Stimulated activated naive B cell treated with anti-CD40 and anti-IgM and Interleukin-4, amounts not matched to agents 10 μg/mL and 1 μg/mL and 100 μg/mL, for 72 hours (primary cell): ENCODE data around the gene TMEM62.
"Not testable (repeated sequence)": the region's sequence is repeated elsewhere in the genome, so short reads cannot be mapped to it uniquely, and the experiment has no call there.

ENCODE experiments used
- ATAC-seq, 2 donors: fragments of 150-1000 bp; cut with Tn5 transposase; replicated peaks; 2 replicates each; pipeline ENCODE4 v1.10.0; 2021; ENCODE audit warnings: moderate library complexity in 1 of 2
- DNase-seq: peaks from one replicate; pipeline ENCODE4 v3.0.0; 2021
- H3K27ac Mint-ChIP-seq: one replicate; pipeline ENCODE4 v1.8.0; 2022; ENCODE audit warnings: mild to moderate bottlenecking, mixed read lengths
- H3K27me3 Mint-ChIP-seq, 2 donors: one replicate each; pipeline ENCODE4 v1.8.0; 2022; ENCODE audit warnings: mixed read lengths in 2 of 2
- H3K36me3 Mint-ChIP-seq, 2 donors: one replicate each; pipeline ENCODE4 v1.8.0; 2022; ENCODE audit warnings: mixed read lengths in 2 of 2, mild to moderate bottlenecking in 1 of 2
- H3K4me1 Mint-ChIP-seq, 2 donors: one replicate each; pipeline ENCODE4 v1.8.0; 2022; ENCODE audit warnings: mixed read lengths in 2 of 2, mild to moderate bottlenecking in 1 of 2
- H3K4me3 Mint-ChIP-seq, 2 donors: one replicate each; pipeline ENCODE4 v1.8.0; 2022; ENCODE audit warnings: mild to moderate bottlenecking in 2 of 2, mixed read lengths in 2 of 2, moderate library complexity in 1 of 2
- H3K9me3 Mint-ChIP-seq, 2 donors: one replicate each; pipeline ENCODE4 v1.8.0; 2022; ENCODE audit warnings: mixed read lengths in 2 of 2, mild to moderate bottlenecking in 1 of 2

Gene TMEM62

GRCh38 chr15:43177147-43177546 lies 43.8 kb downstream of the TMEM62 start:
- peak overlapping the region; percentile 42 for H3K27ac Mint-ChIP-seq
- peaks cover 28 to 39% of the 10 kb centered on the region in 2 donors for H3K36me3 Mint-ChIP-seq
- DNase-seq, ATAC-seq, H3K27me3 Mint-ChIP-seq, H3K4me3 Mint-ChIP-seq, H3K9me3 Mint-ChIP-seq, H3K4me1 Mint-ChIP-seq: not testable (repeated sequence)

- peaks cover 14 to 39% of the 10 kb centered on the region in 2 donors for H3K4me1 Mint-ChIP-seq
- no peaks in the 10 kb centered on the region for H3K9me3 Mint-ChIP-seq
- no peak for DNase-seq
- H3K4me3 Mint-ChIP-seq: no peak overlapping the region
- peak overlapping the region; percentile 71 for H3K27ac Mint-ChIP-seq
- no peak for ATAC-seq
- H3K27me3 Mint-ChIP-seq: no peaks in the 10 kb centered on the region
- peaks cover 15 to 20% of the 10 kb centered on the region in 2 donors for H3K36me3 Mint-ChIP-seq
These were observed 49.9 kb downstream of the TMEM62 start for GRCh38 chr15:43183270-43183669.

GRCh38 chr15:43184407-43185124 lies 51.2 kb downstream of the TMEM62 start:
- peaks cover 17 to 39% of the 10 kb centered on the region in 2 donors for H3K4me1 Mint-ChIP-seq

GRCh38 chr15:43185157-43186002 lies 52.0 kb downstream of the TMEM62 start, which contains the start of gene CCNDBP1:
Gene CCNDBP1 (plus strand): TSS chr15:43185403. CDS start chr15:43185499, 96 bp downstream.
- H3K4me1 Mint-ChIP-seq: peaks cover 18 to 39% of the 10 kb centered on the region in 2 donors
- ATAC-seq (peak; percentile 96 to 97), DNase-seq (peak; percentile 94)

More at GRCh38 chr15:43184407-43185124, 51.2 kb downstream of the TMEM62 start:
- H3K36me3 Mint-ChIP-seq: peaks cover 15 to 25% of the 10 kb centered on the region in 2 donors
- no peaks in the 10 kb centered on the region for H3K9me3 Mint-ChIP-seq
- peak overlapping the region; percentile 97 to 99 for H3K4me3 Mint-ChIP-seq
- H3K27ac Mint-ChIP-seq: peak overlapping the region; percentile 99
- no peaks in the 10 kb centered on the region for H3K27me3 Mint-ChIP-seq
- DNase-seq (no peak), ATAC-seq (no peak)

GRCh38 chr15:43186003-43186353 lies 52.6 kb downstream of the TMEM62 start:
- H3K27me3 Mint-ChIP-seq: no peaks in the 10 kb centered on the region
- DNase-seq (no peak), ATAC-seq (peak; percentile 41 to 44)
- H3K4me1 Mint-ChIP-seq: peaks cover 18 to 39% of the 10 kb centered on the region in 2 donors
- peaks cover 16 to 31% of the 10 kb centered on the region in 2 donors for H3K36me3 Mint-ChIP-seq
- H3K27ac Mint-ChIP-seq: peak overlapping the region; percentile 99
- peak overlapping the region; percentile 97 to 99 for H3K4me3 Mint-ChIP-seq
- H3K9me3 Mint-ChIP-seq: no peaks in the 10 kb centered on the region

More at GRCh38 chr15:43185157-43186002, 52.0 kb downstream of the TMEM62 start, which contains the start of gene CCNDBP1:
- Mint-ChIP-seq H3K36me3 (peaks cover 15 to 26% of the 10 kb centered on the region in 2 donors), H3K9me3 (no peaks in the 10 kb centered on the region), H3K27ac (peak within 1 kb of the TSS; percentile 99), H3K27me3 (no peaks in the 10 kb centered on the region), H3K4me3 (peak within 1 kb of the TSS; percentile 97 to 99)

GRCh38 chr15:43187544-43188155 lies 54.3 kb downstream of the TMEM62 start:
- Mint-ChIP-seq H3K4me3 (peak overlapping the region; percentile 17 to 47), H3K36me3 (peaks cover 23 to 34% of the 10 kb centered on the region in 2 donors)

GRCh38 chr15:43189296-43189695 lies 55.9 kb downstream of the TMEM62 start:
- peaks cover 20 to 29% of the 10 kb centered on the region in 2 donors for H3K36me3 Mint-ChIP-seq
- peaks cover 14 to 40% of the 10 kb centered on the region in 2 donors for H3K4me1 Mint-ChIP-seq
- H3K27ac Mint-ChIP-seq: no peak overlapping the region
- H3K27me3 Mint-ChIP-seq: no peaks in the 10 kb centered on the region
- DNase-seq (no peak), ATAC-seq (no peak)
- no peak overlapping the region for H3K4me3 Mint-ChIP-seq
- H3K9me3 Mint-ChIP-seq: no peaks in the 10 kb centered on the region

More at GRCh38 chr15:43187544-43188155, 54.3 kb downstream of the TMEM62 start:
- H3K9me3 Mint-ChIP-seq: no peaks in the 10 kb centered on the region
- peaks cover 19 to 48% of the 10 kb centered on the region in 2 donors for H3K4me1 Mint-ChIP-seq
- peak overlapping the region; percentile 47 for H3K27ac Mint-ChIP-seq
- H3K27me3 Mint-ChIP-seq: no peaks in the 10 kb centered on the region
- DNase-seq (no peak), ATAC-seq (no peak)

GRCh38 chr15:43190178-43190577 lies 56.8 kb downstream of the TMEM62 start:
- peaks cover 12 to 31% of the 10 kb centered on the region in 2 donors for H3K4me1 Mint-ChIP-seq
- no peaks in the 10 kb centered on the region for H3K9me3 Mint-ChIP-seq
- ATAC-seq (no peak), DNase-seq (no peak)
- peaks cover 14 to 33% of the 10 kb centered on the region in 2 donors for H3K36me3 Mint-ChIP-seq
- H3K4me3 Mint-ChIP-seq: no peak overlapping the region
- no peak overlapping the region for H3K27ac Mint-ChIP-seq
- no peaks in the 10 kb centered on the region for H3K27me3 Mint-ChIP-seq

- ATAC-seq (no peak), DNase-seq (no peak)
- Mint-ChIP-seq H3K4me3 (no peak overlapping the region), H3K27me3 (no peaks in the 10 kb centered on the region), H3K36me3 (peaks cover 35 to 53% of the 10 kb centered on the region in 2 donors), H3K27ac (no peak overlapping the region), H3K4me1 (peaks cover 17 to 19% of the 10 kb centered on the region in 2 donors), H3K9me3 (peaks cover 6 to 10% of the 10 kb centered on the region in 2 donors)
These were observed 60.3 kb downstream of the TMEM62 start for GRCh38 chr15:43193710-43194109.

GRCh38 chr15:43194795-43195194 lies 61.4 kb downstream of the TMEM62 start:
- Mint-ChIP-seq H3K4me1 (peaks cover 15 to 19% of the 10 kb centered on the region in 2 donors), H3K36me3 (peaks cover 40 to 53% of the 10 kb centered on the region in 2 donors), H3K9me3 (peaks cover 6 to 10% of the 10 kb centered on the region in 2 donors), H3K4me3 (no peak overlapping the region), H3K27me3 (no peaks in the 10 kb centered on the region), H3K27ac (no peak overlapping the region)
- ATAC-seq (no peak), DNase-seq (no peak)

GRCh38 chr15:43196760-43197548 lies 63.6 kb downstream of the TMEM62 start:
- H3K9me3 Mint-ChIP-seq: peaks cover 6 to 10% of the 10 kb centered on the region in 2 donors
- peaks cover 15 to 18% of the 10 kb centered on the region in 2 donors for H3K4me1 Mint-ChIP-seq
- peaks cover 35 to 41% of the 10 kb centered on the region in 2 donors for H3K36me3 Mint-ChIP-seq
- no peak for ATAC-seq
- peak overlapping the region; percentile 31 for H3K27ac Mint-ChIP-seq
- H3K27me3 Mint-ChIP-seq: no peaks in the 10 kb centered on the region
- no peak for DNase-seq
- H3K4me3 Mint-ChIP-seq: no peak overlapping the region

GRCh38 chr15:43197773-43198172 lies 64.4 kb downstream of the TMEM62 start:
- ATAC-seq, H3K27me3 Mint-ChIP-seq, DNase-seq, H3K4me3 Mint-ChIP-seq: not testable (repeated sequence)
- H3K4me1 Mint-ChIP-seq: peaks cover 11 to 13% of the 10 kb centered on the region in 2 donors
- H3K27ac Mint-ChIP-seq: peak overlapping the region; percentile 75
- peaks cover 6 to 10% of the 10 kb centered on the region in 2 donors for H3K9me3 Mint-ChIP-seq
- peaks cover 30 to 35% of the 10 kb centered on the region in 2 donors for H3K36me3 Mint-ChIP-seq

- Mint-ChIP-seq H3K9me3 (peaks cover 6 to 10% of the 10 kb centered on the region in 2 donors), H3K4me1 (peaks cover 11 to 13% of the 10 kb centered on the region in 2 donors), H3K36me3 (peaks cover 26 to 32% of the 10 kb centered on the region in 2 donors)
- DNase-seq, H3K27ac Mint-ChIP-seq, ATAC-seq, H3K27me3 Mint-ChIP-seq, H3K4me3 Mint-ChIP-seq: not testable (repeated sequence)
These were observed 65.2 kb downstream of the TMEM62 start for GRCh38 chr15:43198556-43198955.
